Loucy (cell line): ENCODE measurements around the gene AGR3.

Experiments
- H2AFZ ChIP-seq: fragments of 200-600 bp; sonication (generic); 2 replicates; pipeline ENCODE4 v1.6.0; 2016; ENCODE audit warnings: antibody characterized with exemption, mild to moderate bottlenecking, low read length, moderate library complexity
- H3F3A ChIP-seq: fragments of 200-600 bp; 2 replicates; pipeline ENCODE4 v1.6.0; 2016; ENCODE audit warnings: antibody characterized with exemption, low read depth, mild to moderate bottlenecking
- H3K27me3 ChIP-seq: fragments of 200-600 bp; sonication (generic); 2 replicates; pipeline ENCODE4 v1.6.1; 2014; ENCODE audit warnings: low read length, mild to moderate bottlenecking; ENCODE audit not compliant: insufficient read depth, poor library complexity, severe bottlenecking
- H3K36me3 ChIP-seq: fragments of 200-600 bp; sonication (generic); 2 replicates; pipeline ENCODE4 v1.6.1; 2016; ENCODE audit warnings: low read length; ENCODE audit not compliant: insufficient read depth
- H3K4me1 ChIP-seq: fragments of 200-600 bp; sonication (generic); 2 replicates; pipeline ENCODE4 v1.5.1; 2014; ENCODE audit warnings: low read length, mild to moderate bottlenecking; ENCODE audit not compliant: insufficient read depth, poor library complexity, severe bottlenecking
- H3K4me2 ChIP-seq: fragments of 200-600 bp; sonication (generic); 2 replicates; pipeline ENCODE4 v1.6.0; 2014; ENCODE audit warnings: antibody characterized with exemption, low read length, low read depth, mild to moderate bottlenecking; ENCODE audit not compliant: poor library complexity, severe bottlenecking
- H3K4me3 ChIP-seq: fragments of 200-600 bp; sonication (generic); 2 replicates; pipeline ENCODE4 v1.5.1; 2014; ENCODE audit warnings: low read length, mild to moderate bottlenecking, mixed read lengths; ENCODE audit not compliant: poor library complexity, severe bottlenecking
- H3K79me2 ChIP-seq: fragments of 200-600 bp; sonication (generic); 2 replicates; pipeline ENCODE4 v1.6.1; 2014; ENCODE audit warnings: low read length; ENCODE audit not compliant: insufficient read depth
- H3K9ac ChIP-seq: fragments of 200-600 bp; sonication (generic); 2 replicates; pipeline ENCODE4 v1.6.0; 2014; ENCODE audit warnings: mild to moderate bottlenecking, low read depth, low read length, moderate library complexity; ENCODE audit not compliant: poor library complexity, severe bottlenecking
- H3K9me2 ChIP-seq: fragments of 200-600 bp; sonication (generic); replicated peaks from 2 replicates; pipeline ENCODE4 v1.6.1; 2016; ENCODE audit warnings: low read depth, low read length, mixed read lengths
- H3K9me3 ChIP-seq: fragments of 200-600 bp; sonication (generic); 2 replicates; pipeline ENCODE4 v1.6.1; 2014; ENCODE audit warnings: mild to moderate bottlenecking, antibody characterized with exemption, low read length, low read depth; ENCODE audit not compliant: insufficient read depth
- H4K20me1 ChIP-seq: fragments of 200-600 bp; sonication (generic); 2 replicates; pipeline ENCODE4 v1.6.0; 2014; ENCODE audit warnings: antibody characterized with exemption, low read length, mild to moderate bottlenecking; ENCODE audit not compliant: insufficient read depth, poor library complexity, severe bottlenecking
- CTCF ChIP-seq: fragments of 200-600 bp; sonication (generic); conservative IDR thresholded peaks from 2 replicates; pipeline ENCODE4 v1.5.1; 2014; ENCODE audit warnings: mild to moderate bottlenecking, antibody characterized with exemption, low read length
- EZH2phosphoT487 ChIP-seq: fragments of 200-600 bp; IDR thresholded peaks from 2 replicates; pipeline ENCODE4 v1.6.1; 2018; ENCODE audit warnings: antibody characterized with exemption, mild to moderate bottlenecking, moderate library complexity, borderline replicate concordance

The AGR3 gene

GRCh38 chr7:16879181-16879580, 2.6 kb downstream of the AGR3 start:
- Histone ChIP-seq H3K9me2 (no peaks in the 10 kb centered on the region), H4K20me1 (no peaks in the 10 kb centered on the region), H3K4me1 (no peaks in the 10 kb centered on the region), H3K36me3 (no peaks in the 10 kb centered on the region), H3K27me3 (no peaks in the 10 kb centered on the region), H3K79me2 (no peaks in the 10 kb centered on the region), H3K4me2 (no peak overlapping the region), H3K9me3 (no peaks in the 10 kb centered on the region), H3F3A (no peaks in the 10 kb centered on the region), H3K4me3 (no peak overlapping the region), H3K9ac (no peak overlapping the region), H2AFZ (no peak overlapping the region)
- TF ChIP-seq CTCF (no peak), EZH2phosphoT487 (no peak)

- H3K79me2 ChIP-seq = no peaks in the 10 kb centered on the region
- H3K9ac ChIP-seq = no peak overlapping the region
- H3K27me3 ChIP-seq = no peaks in the 10 kb centered on the region
- no peak overlapping the region for H3K4me3 ChIP-seq
- H3K9me3 ChIP-seq = no peaks in the 10 kb centered on the region
- no peak overlapping the region for H3K4me2 ChIP-seq
- no peaks in the 10 kb centered on the region for H3K9me2 ChIP-seq
- H3K4me1 ChIP-seq = no peaks in the 10 kb centered on the region
- H2AFZ ChIP-seq = no peak overlapping the region
- no peaks in the 10 kb centered on the region for H3K36me3 ChIP-seq
- no peaks in the 10 kb centered on the region for H3F3A ChIP-seq
- H4K20me1 ChIP-seq = no peaks in the 10 kb centered on the region
- TF ChIP-seq CTCF = no peak
- no peak for TF ChIP-seq EZH2phosphoT487
Measured at GRCh38 chr7:16875861-16876260, 5.9 kb downstream of the AGR3 start.

- Histone ChIP-seq H3K9me3 (no peaks in the 10 kb centered on the region), H3K4me2 (no peak overlapping the region), H4K20me1 (no peaks in the 10 kb centered on the region), H3F3A (no peaks in the 10 kb centered on the region), H3K4me1 (no peaks in the 10 kb centered on the region), H3K36me3 (no peaks in the 10 kb centered on the region), H3K9ac (no peak overlapping the region), H3K27me3 (no peaks in the 10 kb centered on the region), H3K9me2 (no peaks in the 10 kb centered on the region), H2AFZ (no peak overlapping the region), H3K4me3 (no peak overlapping the region), H3K79me2 (no peaks in the 10 kb centered on the region)
- no peak for TF ChIP-seq EZH2phosphoT487
- TF ChIP-seq CTCF = no peak
Measured at GRCh38 chr7:16874066-16874465, 7.7 kb downstream of the AGR3 start.
